ENCODE results near the gene GIT2. TPM values are rescaled to one million over a fixed set of nuclear protein-coding genes. Genes with fewer than 3 reads are reported as not detected.

The GIT2 gene
- total RNA-seq, 1 donor from 2014 or later: 43.0 TPM

DNA sequence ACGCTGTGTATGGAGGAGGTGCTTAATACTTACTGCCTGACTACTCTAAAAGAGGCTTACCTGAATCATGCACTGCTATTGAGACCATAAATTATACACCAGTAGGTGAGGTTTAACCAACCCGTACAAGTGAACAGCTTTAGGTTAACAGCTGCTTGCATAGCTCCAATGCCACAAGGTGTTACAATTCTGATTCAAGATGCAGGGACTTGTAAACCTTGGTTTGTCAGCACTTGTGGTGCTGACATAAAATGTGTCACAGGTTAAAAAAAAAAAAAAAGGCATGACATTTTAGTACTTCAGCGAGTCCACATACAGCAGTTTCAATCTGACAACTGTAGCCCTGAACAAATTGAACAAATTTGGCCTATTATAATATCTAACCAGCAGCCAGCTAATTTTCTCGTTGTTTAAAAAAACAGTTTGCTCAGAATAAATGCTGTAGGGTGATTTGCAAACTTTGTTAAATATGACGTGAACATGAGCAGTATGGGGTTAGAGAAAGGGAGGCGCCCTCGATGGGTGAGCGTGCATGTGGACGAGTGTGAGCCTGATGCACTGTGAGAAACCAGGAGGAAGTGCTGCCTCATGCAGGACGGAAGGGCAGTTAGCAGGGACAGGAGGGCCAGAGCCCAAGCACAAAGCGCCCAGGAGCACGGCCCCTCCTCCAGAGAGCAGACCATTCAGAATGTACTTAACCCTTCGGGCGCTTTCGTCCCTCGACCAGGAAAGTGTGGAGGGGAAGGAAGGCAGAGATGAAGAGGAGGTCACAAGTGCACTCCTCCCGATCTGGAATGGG lies 51.4 kb downstream of the GIT2 start:
- TF ChIP-seq, protein P1, sequence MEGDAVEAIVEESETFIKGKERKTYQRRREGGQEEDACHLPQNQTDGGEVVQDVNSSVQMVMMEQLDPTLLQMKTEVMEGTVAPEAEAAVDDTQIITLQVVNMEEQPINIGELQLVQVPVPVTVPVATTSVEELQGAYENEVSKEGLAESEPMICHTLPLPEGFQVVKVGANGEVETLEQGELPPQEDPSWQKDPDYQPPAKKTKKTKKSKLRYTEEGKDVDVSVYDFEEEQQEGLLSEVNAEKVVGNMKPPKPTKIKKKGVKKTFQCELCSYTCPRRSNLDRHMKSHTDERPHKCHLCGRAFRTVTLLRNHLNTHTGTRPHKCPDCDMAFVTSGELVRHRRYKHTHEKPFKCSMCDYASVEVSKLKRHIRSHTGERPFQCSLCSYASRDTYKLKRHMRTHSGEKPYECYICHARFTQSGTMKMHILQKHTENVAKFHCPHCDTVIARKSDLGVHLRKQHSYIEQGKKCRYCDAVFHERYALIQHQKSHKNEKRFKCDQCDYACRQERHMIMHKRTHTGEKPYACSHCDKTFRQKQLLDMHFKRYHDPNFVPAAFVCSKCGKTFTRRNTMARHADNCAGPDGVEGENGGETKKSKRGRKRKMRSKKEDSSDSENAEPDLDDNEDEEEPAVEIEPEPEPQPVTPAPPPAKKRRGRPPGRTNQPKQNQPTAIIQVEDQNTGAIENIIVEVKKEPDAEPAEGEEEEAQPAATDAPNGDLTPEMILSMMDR (IDR thresholded peaks at IDR 0.05): no peak
- TF ChIP-seq POLR2AphosphoS5 (IDR thresholded peaks at IDR 0.05; ENCODE audit: insufficient read depth in 1 of 2, low read depth in 1 of 2) (no peak), POLR2A (IDR thresholded peaks at IDR 0.05) (no peak)
- Histone ChIP-seq H3K9me3 (no peaks in the 10 kb centered on the region), H3K4me3 (no peak overlapping the region), H3K4me1 (peaks cover 15% of the 10 kb centered on the region), H3K27me3 (no peaks in the 10 kb centered on the region), H3K36me3 (peaks cover 0 to 7% of the 10 kb centered on the region in 2 donors), H3K27ac (no peak overlapping the region)
- intact Hi-C loops (cut with DNase I): no loop called here
- no peak for DNase-seq (ENCODE audit: extremely low spot score in 2 of 2)

DNA sequence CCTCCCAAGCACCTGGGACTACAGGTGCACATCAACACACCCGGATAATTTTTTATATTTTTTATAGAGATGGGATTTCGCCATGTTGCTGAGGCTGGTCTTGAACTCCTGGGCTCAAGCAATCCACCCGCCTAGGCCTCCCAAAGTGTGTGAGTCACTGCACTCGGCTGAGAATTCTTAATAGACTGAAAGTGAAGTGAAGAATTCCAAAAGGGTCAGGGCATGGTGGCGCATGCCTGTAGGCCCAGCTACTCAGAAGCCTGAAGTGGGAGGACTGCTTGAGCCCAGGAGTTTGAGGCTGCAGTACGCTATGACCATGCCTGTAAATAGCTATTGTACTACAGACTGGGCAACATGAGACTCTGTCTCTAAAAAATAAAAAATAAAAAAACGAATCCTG lies 52.4 kb downstream of the GIT2 start:
- Histone ChIP-seq H3K9me3 (no peaks in the 10 kb centered on the region), H3K27ac (no peak overlapping the region), H3K4me3 (no peak overlapping the region), H3K36me3 (peaks cover 0 to 11% of the 10 kb centered on the region in 2 donors), H3K4me1 (peaks cover 12% of the 10 kb centered on the region), H3K27me3 (no peaks in the 10 kb centered on the region)
- DNase-seq (ENCODE audit: extremely low spot score in 2 of 2): no peak
- intact Hi-C loops (cut with DNase I): no loop called here
- TF ChIP-seq, protein P1 (IDR thresholded peaks at IDR 0.05): no peak
- no peak for TF ChIP-seq POLR2A (IDR thresholded peaks at IDR 0.05)
- no peak for TF ChIP-seq POLR2AphosphoS5 (IDR thresholded peaks at IDR 0.05; ENCODE audit: insufficient read depth in 1 of 2, low read depth in 1 of 2)

DNA sequence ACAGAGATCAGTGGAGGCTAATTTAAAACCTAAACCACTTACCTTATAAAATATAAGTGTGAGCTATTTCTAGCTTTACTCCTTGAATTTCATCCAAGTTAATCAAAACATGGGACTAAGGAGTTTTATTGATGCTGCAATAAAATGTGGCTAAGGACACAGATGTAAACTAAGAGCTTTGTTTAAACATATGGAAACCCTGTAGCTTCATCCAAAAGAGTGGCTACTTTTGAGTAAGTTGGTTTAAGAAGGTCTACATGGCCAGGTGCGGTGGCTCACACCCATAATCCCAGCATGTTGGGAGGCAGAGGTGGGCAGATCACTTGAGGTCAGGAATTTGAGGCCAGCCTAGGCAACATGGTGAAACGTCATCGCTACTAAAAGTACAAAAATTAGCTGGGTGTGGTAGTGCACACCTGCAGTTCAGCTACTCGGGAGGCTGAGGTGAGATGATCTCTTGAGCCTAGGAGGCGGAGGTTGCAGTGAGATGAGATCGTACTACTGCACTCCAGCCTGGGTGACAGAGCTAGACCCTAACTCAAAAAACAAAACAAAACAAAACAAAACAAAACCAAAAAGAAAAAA lies 55.7 kb downstream of the GIT2 start:
- intact Hi-C loops (cut with DNase I): no loop called here
- H3K4me1 ChIP-seq: peaks cover 5% of the 10 kb centered on the region
- no peaks in the 10 kb centered on the region for H3K9me3 ChIP-seq
- no peak overlapping the region for H3K27ac ChIP-seq
- peaks cover 0 to 35% of the 10 kb centered on the region in 2 donors for H3K36me3 ChIP-seq
- TF ChIP-seq POLR2A (IDR thresholded peaks at IDR 0.05) (no peak), POLR2AphosphoS5 (IDR thresholded peaks at IDR 0.05; ENCODE audit: insufficient read depth in 1 of 2, low read depth in 1 of 2) (no peak)
- TF ChIP-seq, protein P1 (IDR thresholded peaks at IDR 0.05): no peak
- no peak overlapping the region for H3K4me3 ChIP-seq
- DNase-seq (ENCODE audit: extremely low spot score in 2 of 2): no peak
- H3K27me3 ChIP-seq: no peaks in the 10 kb centered on the region

DNA sequence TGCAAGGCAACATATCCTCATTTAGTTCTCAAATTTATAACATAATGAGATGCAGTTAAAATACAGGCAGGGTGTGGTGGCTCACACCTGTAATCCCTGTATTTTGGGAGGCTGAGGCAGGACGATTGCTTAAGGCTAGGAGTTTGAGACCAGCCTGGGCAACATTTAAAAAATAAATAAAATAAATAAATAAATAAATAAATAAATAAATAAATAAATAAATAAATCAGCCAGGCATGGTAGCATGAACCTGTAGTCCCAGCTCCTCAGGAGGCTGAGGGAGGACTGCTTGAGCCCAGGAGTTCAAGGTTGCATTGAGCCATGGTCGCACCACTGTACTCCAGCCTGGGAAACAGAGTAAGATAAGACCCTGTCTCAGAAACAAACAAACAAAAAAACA lies 56.7 kb downstream of the GIT2 start:
- intact Hi-C loops (cut with DNase I): no loop called here

More for the DNA sequence above, 56.7 kb downstream of the GIT2 start:
- no peak for TF ChIP-seq POLR2AphosphoS5 (IDR thresholded peaks at IDR 0.05; ENCODE audit: insufficient read depth in 1 of 2, low read depth in 1 of 2)
- no peak for TF ChIP-seq POLR2A (IDR thresholded peaks at IDR 0.05)
- TF ChIP-seq, protein P1 (IDR thresholded peaks at IDR 0.05): no peak
- Histone ChIP-seq H3K27me3 (no peaks in the 10 kb centered on the region), H3K4me3 (no peak overlapping the region), H3K27ac (no peak overlapping the region), H3K4me1 (peaks cover 5% of the 10 kb centered on the region), H3K9me3 (no peaks in the 10 kb centered on the region), H3K36me3 (peaks cover 0 to 42% of the 10 kb centered on the region in 2 donors)
- no peak for DNase-seq (ENCODE audit: extremely low spot score in 2 of 2)
